CD4-positive, alpha-beta T cell treated with Interleukin-12 subunit alpha and Interleukin-12 subunit beta, for 1 hour (primary cell): ENCODE measurements around the gene FBXO31.

ENCODE experiments used
- DNase-seq: peaks from one replicate; pipeline ENCODE4 v3.0.0-alpha.2; 2020

The FBXO31 gene

DNA sequence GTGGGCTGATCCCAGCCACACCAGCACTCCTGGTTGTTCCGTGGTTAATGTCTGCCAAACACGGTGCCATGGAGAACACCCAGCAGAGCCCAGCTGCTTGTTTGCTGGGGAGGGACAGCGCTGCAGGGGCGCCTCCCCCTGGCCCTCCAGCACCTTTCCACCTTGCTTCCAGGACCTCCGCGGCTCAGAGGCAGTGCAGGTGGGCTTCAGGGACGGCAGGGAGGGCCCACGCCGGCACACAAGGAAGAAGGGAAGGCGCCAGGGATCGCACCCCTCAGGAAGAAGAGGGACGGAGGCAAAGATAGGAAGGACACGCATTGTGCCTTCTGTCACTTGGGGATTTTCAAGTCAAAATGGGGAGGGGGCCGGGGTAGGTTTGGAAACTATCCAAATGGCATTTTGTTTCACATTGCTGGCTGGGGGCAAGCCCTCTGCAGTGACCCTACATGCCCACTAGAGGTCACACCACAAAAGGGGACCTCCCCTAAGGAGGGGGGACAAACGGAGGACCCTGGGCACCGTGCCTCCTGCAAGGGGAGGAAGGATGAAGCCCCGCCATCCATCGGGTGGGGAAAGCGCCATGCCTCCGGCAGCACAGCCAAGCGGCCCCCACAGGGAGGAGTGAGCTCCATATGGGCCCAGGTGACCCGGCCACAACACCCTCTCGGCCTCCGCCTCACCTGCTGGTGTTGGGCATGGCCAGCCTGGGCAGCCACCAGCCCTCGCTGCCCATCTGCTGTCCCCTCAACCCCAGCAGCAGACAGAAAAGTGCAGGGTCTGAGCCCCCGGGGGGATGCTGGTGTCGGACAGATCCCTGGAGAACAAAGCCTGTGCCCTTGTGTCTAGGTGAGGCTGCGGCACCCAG lies 58.9 kb downstream of the FBXO31 start:
- peak; percentile 54 for DNase-seq

DNA sequence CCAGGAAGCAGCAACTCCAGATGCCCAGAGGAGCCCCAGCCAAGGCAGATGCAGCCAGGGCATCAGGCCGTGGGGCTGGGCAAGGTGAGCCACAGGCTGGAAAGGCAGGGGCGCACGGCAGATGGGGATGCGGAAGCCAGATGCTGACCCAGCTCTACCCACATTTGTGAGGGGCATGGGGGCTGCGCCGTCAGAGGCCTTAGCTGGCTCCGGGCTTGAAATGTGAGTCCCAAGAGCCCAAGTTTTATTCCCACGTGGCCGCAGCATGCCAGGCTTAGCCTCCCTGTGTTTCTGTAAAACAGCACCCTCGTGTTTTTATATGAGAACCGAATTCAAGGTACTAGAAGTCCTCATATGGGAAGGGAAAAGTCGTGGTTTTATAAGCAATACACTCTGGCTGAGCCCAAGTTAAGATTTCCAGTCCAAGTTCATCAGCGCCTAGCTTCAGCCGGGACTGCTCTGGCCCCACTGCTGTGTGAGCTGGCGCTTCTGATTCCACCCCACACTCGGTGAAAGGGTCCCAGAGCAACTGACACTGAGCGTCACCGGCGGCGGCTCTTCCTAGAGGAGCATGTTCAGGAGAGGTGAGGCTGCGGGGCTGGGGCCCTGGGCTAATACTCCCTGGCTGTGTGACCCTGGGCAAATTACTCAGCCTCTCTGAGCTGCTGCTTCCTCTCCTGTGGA lies 59.7 kb downstream of the FBXO31 start:
- no peak for DNase-seq

DNA sequence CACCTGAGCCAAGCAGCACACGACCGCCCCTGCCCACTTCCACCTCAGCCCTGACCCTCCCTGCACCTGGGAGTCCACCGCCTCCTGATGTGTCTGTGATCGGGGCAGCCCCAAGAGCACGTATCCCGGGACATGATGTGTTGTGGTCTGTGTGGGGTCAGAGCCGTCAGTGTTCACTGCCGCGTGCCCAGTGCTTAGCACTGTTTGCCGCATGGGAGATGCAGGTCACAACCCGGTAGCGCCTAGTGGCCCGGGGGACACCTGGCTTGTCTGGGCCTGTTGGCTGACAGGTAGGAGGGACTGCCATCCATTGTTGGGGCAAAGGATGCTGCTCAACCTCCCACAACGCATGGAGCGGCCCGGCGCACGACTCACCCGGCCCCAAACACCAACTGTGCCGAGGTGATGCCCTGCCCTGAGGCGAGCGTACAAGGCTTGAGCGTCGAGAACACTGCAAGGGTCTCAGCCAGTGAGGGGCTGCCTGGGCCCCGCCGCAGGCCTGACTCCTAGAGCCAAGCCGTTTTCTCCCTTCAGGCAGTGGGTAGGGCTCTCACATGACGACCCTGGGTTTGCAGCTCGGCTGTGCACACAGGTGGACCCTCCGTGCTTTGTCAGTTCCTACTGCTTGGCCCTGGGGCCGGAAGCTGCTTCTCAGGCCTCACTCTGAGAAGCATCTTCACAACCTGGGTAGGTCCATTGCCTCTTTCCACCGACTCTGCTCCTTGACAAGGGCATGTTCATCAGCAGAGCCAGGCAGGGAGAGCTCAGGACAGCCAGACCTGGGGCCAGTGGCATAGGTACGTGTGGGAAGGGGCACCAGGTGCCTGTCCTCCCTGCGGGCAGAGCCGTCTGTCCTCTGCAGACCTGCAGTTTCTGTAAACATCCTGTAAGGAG lies 60.5 kb downstream of the FBXO31 start:
- DNase-seq = no peak

DNA sequence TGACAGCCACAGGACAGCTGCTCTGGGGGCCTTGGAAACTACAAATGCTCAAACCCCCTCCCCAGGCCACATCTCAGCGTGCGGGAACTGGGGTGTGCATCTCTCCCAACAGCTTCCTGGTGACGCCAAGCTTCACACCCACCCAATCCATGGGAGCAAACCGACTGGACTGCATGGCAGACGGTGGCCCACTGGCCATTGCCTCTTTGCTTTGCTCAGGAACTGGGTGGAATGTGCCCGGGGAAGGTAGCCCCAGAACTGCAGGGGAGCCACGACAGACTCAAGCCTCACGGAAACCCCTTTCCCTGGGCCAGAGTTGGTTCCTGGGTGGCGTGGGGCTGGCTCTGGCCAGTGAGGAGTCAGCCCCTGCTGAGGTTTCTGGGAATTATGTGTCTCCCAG lies 61.2 kb downstream of the FBXO31 start:
- no peak for DNase-seq

DNA sequence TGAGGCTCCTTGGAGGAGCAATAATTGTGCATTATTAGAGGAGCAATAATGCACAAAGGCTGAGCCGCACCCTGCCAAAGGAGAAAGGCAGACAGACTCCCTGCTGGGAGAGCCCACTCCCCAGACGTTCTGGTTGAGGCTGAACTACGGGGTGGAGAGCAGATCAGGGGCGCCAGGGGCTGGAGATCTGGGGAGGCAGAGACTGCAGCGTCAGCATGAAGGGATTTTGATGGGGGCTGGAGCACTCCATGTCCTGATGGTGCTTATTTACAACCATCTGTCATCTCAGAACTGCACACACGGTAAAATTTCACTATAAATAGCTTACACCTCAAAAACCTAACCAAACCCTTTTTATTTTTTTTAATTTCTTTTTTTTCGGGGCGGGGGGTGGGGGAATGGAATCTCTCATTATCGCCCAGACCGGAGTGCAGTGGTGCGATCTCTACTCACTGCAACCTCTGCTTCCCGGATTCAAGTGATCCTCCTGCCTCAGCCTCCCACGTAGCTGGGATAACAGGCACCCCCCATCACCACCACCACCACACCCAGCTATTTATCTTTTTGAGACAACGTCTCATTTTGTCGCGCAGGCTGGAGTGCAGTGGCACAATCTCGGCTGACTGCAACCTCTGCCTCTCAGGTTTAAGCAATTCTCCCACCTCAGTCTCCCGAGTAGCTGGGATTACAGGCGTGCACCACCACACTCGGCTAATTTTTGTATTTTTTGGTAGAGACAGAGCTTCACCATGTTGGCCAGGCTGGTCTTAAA lies 62.1 kb downstream of the FBXO31 start:
- DNase-seq = no peak

DNA sequence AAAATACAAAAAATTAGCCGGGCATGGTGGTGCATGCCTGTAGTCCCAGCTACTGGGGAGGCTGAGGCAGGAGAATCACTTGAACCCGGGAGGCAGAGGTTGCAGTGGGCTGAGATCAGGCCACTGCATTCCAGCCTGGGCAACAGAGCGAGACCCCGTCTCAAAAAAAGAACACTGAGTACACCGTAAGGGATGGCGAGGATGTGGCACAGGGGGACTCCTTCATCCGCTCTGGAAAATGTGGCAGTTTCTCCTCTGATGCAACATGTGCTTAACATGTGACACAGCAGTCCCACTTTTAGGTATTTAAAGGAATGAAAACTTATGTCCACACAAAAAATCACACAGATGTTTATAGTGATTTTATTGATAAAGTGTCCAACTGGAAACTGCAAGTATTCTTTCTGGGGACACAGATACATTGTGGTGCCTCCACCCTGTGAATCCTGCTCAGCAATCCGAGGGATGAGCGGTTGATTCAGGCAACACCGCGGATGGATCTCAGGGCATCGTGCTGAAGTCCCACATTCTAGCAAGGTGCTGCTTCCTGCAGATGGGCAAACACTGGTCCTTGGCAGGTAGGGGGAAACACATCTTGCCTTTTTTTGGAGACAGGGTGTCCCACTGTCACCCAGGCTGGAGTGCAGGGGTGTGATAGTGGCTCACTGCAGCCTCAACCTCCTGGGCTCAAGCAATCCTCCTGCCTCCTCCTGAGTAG lies 62.9 kb downstream of the FBXO31 start:
- DNase-seq = no peak

DNA sequence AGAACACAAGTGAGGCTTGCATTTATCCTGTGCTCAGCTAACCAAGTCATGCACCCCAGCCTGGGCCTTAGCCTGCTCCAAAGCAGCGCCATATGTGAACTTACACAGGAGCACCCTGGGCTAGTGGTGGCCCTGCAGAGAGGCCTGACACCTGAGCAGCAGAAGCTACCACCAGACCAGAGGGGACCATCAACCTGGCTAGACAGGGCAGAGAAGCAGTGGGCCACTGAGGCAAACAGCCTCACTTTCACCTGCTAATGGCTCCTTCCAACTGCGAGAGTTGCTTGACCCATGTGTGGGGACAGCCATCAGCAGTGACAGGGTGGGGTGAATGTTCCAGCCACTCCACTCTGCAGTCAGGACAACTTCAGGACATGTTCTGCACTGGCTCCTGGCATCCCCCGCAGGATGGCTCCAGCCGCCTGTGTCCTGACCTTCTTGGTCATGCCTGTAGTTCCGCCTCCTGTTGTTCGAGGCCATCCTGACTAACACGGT lies 63.5 kb downstream of the FBXO31 start:
- DNase-seq = no peak

DNA sequence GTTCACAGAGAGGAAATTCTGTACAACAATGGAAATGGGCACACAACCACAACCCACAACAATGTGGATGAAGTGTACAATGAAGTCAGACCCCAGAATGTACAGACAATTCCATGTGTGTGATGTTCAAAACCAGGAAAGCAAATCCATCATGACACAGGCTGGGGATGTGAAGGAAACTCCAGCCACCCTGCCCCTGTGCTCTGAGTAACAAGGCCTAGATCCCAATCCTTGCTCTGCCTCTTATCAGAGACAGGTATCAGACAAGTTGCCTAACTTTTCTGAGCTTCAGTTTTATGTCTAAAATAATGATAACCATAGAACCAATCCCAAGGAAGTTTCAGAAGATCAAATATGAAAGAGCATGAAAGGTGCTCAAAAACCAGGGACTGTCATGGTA lies 64.6 kb downstream of the FBXO31 start:
- DNase-seq = no peak

DNA sequence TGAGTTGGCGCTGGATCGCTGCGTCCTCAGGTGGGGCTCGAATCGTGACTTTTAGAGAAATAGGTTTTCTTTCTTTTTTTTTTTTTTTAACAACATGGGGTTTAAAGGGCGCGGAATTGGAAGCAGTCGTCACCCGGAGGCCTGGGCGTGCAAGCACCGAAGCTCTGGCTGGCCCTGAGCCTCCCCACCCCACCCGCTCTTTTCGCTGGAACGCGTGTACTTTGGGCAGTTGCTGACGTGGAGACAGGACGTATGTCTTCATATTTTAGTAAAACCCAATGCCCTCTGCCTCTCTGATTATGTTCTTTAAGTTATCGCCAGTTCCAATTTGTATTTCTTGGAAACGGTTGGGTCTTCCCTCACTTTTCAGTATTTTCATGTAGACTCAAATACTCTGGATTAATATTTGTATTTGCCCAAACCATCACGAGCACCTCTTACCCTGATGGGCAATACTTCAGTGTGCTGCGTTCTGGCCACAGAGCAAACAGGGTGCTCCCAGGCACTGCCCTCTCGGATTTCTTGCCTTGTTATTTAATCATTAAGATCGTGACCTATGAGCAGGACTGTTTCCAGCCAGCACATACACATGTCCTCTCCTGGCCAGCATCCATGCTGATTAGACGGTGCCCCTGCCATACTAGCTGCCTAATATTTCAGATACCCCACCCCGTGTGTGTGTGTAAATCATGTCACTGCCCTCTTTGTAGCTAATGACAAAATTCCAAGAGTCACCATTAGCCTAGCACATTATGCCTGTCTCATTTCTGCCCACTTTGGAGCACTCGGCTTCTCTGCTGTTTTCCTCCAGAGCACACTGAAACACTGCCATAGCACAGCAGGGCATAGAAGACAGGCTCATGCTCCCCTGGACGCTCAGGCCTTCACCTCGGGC lies 65.6 kb downstream of the FBXO31 start:
- no peak for DNase-seq

DNA sequence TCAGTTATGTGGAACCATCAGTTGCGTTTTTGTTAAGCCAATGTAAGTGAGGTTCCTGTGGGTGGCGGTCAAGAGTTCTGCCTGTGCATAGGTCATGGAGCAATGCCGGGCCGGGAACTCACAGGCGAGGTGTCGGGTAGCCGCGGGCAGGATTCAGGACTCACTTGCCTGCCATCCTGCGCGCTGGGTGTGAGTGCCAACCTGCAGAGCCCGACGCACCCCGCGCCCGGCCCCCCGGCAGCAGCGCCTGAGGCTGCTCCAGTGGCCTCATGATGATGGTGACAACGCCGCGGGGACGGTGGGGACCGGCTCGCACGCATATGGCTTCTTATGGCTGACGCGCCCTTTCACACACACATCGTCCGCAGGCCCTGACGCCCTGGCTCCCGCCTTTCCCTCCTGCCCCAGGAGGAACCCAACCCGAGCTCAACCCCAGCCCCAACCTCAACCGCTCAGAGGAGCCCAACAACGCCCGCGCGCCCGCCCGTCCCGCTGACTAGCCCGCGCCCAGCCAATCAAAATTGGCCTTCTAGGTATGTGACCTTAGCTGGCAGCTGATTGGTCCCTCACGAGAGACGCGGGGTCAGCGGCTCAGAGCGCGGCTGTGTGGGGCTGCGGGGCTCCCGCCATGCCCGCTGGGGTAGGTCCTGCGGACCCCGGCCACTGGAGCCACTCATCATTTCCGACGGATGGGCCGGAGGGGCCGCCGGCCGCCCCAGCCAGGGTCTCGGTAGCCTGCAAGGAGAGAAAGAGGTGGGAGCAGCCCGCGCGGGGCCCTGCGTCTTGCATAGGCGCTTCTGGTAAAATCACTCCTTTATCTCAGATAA lies 66.4 kb downstream of the FBXO31 start, which contains the start of gene C16orf95:
C16orf95 (minus strand) TSS at position 470 of the 827 bp plus-strand sequence; CDS start at position 320, 150 bp downstream.
- peak; percentile 97 for DNase-seq

DNA sequence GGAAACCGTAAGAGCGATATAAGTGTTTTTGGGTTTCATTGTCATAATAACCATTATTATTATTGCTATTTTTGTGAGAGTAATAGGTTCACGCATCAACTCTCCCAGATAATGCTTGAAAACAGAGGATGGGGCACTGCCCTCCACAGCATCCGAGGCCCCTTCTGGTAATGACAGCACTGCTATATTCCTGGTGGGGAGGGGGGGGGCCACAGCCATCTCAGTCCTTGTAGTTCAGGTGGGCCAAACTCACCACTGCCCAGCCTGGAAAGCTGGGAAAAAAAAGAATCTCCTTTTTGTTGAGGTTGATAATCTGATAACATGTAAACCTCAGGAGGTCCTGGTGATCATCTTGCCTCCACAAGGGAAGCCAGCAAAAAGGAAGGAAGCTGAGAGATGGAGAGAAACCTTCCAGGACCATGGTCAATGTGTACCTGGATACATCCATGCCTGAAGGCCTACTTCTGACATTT lies 67.1 kb downstream of the FBXO31 start:
- DNase-seq = no peak

DNA sequence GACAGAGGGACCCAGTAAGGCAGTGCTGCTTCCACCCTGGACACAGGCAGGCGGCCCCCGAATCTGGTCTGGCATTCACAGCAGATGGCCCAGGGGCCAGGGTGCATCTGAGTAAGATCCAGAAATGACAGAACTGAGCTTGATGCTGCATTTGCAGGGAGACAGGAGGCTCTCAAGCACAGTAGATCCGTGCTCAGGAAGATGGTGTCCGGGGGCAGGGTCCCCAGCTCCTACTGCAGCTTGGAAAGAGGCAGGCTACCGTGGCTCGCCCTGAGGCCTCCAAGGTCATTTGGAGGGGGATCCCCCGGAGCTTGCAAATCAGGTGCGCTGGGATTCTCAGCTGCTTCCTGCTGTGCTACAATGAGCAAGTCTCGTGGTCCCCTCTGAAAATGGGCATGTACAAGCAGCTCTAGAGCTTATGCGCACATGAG lies 68.6 kb downstream of the FBXO31 start:
- DNase-seq = no peak

DNA sequence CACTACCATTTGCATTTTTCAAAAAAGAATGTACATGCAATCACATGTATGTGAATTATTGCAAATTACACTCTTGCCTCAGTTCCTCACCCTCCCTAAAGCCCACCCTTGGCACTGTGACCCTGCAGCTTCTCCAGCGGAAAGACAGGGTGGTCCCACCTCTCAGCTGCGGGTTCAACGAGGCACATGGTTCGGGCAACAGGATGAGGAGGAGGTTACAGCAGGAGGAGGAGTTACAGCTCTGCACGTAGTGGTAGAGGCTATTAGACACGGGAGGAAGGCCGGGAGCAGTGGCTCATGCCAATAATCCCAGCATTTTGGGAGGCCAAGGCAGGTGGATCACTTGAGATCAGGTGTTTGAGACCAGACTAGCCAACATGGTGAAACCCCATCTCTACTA lies 71.6 kb downstream of the FBXO31 start:
- no peak for DNase-seq

DNA sequence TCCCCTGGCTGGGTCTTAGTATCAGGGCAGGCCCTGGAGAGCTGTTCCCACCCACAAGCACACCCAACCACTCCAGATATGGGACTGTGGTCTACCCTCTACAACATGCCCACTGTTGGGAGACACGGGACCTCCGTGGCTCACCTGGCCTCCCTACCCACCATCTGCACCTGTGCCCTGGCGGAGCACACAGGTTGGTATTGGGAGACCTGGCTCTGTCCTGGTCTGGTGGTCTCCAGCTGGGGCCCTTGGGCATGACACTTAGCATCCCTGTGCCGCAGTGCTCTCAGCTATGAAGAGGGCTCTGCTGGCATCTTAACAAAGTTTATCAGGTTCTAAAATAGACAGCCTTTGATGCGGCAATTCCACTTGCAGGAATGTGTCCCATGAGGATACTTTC lies 72.2 kb downstream of the FBXO31 start:
- no peak for DNase-seq

DNA sequence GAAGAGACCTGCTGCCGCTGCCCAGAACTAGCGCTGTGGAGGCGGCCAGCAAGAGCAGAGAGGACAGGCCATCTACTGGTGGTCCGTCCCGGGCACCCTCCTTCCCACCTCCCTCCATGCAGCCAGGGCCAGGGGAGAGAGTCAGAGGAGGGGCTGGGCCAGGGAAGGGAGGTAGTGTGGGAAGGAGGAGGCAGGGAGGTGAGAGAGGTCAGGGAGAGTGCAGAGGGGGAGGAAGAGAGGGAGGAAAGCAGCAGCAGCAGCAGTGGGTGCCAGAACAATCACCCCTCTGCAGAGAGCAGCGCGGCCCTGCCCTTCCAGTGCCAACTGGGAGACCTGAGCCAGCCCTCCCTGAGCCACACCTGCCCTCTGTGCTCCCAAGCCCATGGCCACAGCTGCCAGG lies 73.0 kb downstream of the FBXO31 start:
- no peak for DNase-seq

DNA sequence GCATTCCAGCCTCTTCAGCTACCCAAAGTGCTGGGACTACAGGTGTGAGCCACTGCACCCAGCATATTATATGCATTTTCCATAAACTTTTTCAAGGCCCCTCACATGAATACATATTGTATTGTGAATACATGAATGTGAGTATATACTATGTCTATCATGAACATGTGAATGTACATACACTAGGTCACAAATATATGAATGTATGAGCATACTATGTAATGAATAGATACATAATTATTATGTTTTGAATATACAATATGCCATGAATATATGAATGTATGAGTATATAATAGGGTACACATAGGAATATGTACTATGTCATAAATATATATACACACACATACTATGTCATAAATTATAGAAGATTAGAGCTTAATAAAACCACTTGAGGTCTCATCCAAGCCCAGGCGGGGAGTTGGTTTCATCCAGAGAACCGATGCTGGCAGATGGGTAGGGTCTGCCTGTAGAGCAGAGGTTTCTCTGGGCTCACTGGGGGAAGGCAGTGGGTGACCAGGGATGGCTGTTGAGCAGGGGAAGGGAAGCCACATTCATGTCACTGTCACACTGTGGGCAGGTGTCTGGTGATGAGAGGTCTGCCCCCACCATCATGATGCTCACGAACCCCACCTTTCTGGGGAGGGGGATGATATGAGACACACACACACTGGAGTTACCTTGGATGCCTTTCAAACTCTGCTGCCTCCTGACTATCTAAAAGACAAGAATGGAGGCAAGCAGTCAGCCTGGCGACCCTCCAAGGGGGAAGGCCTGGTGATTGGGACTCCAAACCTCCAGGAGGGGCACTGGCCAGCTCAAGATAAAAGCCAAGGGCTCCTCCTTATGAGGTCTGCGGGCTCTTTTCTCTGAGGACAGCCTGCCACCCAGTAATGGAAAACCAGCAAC lies 73.7 kb downstream of the FBXO31 start:
- no peak for DNase-seq

DNA sequence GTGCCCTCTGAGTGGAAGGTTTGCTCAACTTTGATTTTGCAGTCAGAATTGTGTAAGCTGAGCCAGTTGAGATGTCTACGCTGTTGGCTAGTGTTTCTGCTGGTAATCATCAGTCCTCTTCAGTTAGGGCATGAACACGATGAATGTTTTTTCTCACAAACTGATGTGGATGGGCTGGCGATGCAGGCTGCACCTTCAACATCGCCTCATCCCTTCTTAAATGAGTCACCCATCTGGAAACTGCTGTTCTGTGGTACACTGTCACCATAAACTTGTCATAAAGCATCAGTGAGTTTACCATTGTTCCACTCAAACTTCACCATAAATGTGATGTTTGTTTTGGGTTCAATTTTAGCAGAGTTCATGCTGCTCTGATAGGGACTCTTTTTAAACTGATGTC lies 74.8 kb downstream of the FBXO31 start:
- no peak for DNase-seq

DNA sequence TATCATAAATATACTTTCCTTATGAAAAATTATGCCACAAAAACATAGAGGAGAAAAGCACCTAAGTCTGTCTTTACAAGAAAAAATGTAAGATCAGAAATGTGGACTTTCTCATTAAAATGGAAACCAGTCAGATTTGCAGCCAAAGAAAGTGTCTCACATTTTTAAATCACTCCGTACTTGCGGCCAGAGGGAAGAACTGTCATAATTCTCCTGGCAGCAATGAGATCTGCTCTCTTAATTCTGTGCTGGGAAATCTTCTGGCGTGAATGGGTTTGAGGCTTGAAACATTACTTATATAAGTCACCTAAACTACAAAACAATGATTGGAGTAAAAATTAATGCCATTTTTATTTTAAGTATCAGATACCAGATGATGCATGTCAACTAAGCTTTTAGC lies 77.1 kb downstream of the FBXO31 start:
- no peak for DNase-seq
